SK-N-MC (cell line): ENCODE measurements around the gene BACH2.

Source experiments
- EZH2 ChIP-seq: fragments of 200-600 bp; sonication (generic); IDR thresholded peaks from one replicate; pipeline ENCODE4 v1.6.1; 2017; ENCODE audit warnings: antibody characterized with exemption
- POLR2AphosphoS5 ChIP-seq: IDR thresholded peaks from 2 replicates; pipeline ENCODE4 v1.6.1; 2012; ENCODE audit warnings: mild to moderate bottlenecking, low read depth, low read length, borderline replicate concordance

DNA sequence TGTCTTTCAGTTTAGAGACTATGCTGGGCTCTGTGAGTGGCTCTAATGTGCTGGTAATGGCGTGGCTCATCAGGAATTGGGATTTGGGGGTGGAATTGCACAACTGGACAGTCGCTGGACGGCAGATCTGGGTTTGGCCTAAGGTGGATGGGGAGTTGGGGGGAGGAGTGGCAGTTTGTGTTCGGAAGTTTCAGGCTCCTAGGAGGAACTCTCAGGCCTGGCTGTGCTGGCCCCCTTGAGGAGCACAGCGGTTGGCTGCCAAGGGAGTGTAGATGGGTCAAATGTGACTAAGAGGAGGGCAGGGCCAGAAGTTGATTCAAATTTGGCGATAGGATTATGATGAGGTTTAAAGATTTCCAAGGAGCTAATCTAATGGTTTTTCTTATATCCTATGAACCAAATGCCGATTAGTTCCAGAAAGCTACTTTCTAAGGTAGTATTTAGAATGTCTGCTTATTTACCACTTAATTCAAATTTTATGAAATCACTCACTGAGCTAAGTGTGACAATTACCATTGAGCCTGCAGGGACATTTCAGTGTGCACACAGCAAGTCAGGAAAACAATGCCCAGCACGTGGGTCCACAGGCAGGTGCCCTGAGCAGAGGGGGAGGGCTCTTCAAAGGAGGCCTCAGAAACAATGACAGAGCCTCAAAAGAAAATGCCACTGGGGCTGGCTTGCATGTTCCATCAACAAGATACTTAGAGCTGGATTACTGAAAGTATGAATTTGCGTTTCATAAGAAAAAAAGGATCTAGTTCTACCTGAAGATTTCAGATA, 291.4 kb downstream of the BACH2 start:
- no peak for TF ChIP-seq EZH2
- TF ChIP-seq POLR2AphosphoS5: no peak
